ENCODE measurements around the gene TRIOBP. TPM values are rescaled to one million over a fixed set of nuclear protein-coding genes. Genes with fewer than 3 reads are reported as not detected.

The TRIOBP gene
- total and polyA plus RNA-seq, 2 of the 13 experiments (the other 11 are each of a cell fraction or from before 2014, with no cell fraction given), result 6.1 to 15.4 TPM

DNA sequence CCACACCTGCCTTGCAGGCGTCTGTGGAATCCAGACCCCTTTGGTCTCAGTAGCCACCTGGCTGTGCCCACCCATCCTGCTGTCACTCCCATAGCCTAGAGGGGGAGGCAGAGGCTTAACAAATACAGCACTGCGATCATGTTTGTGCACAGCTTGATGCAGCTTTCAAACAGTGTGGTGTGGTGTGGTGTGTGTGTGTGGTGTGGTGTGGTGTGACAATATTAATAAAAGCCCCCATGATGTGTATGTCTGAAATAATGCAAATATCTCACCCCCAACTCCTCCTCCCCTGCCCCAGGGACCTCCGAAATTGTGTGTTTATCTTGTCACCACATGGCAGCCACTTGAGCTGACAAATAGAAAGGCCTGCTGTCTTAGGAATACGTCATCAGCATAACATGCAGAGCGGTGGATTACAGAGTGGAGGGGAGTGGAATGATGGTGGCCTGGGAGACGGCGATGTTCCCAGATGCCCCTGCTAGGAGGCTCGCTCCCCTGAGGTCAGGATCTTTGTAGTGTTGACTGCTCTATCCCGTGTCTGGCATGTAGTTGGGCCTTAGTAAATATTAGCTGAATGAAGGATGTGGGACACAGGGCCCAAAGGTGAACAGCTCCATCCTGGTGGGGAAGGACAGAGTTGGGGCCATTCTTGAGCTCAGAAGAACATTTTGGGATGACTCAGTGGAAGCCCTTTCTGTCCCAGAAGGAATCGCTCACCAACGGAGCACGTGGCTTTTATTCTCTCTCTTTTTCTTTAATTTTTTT, 35.5 kb upstream of the TRIOBP start (continued):
- TF ChIP-seq, protein P1, sequence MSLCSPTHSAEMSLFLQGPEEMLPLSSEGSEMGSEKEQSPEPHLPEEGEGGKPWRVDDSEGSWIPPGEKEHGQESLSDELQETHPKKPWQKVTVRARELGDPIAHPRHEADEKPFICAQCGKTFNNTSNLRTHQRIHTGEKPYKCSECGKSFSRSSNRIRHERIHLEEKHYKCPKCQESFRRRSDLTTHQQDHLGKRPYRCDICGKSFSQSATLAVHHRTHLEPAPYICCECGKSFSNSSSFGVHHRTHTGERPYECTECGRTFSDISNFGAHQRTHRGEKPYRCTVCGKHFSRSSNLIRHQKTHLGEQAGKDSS (CRISPR knock-in tag; IDR thresholded peaks at IDR 0.05; ENCODE audit: borderline replicate concordance, low read depth), result no peak
- TF ChIP-seq NFRKB (IDR thresholded peaks at IDR 0.05), result no peak
- TF ChIP-seq BRD4 (CRISPR knock-in tag; IDR thresholded peaks at IDR 0.05), result no peak
- no peak for TF ChIP-seq NBN (conservative IDR thresholded peaks at IDR 0.05)
- TF ChIP-seq, protein P2, sequence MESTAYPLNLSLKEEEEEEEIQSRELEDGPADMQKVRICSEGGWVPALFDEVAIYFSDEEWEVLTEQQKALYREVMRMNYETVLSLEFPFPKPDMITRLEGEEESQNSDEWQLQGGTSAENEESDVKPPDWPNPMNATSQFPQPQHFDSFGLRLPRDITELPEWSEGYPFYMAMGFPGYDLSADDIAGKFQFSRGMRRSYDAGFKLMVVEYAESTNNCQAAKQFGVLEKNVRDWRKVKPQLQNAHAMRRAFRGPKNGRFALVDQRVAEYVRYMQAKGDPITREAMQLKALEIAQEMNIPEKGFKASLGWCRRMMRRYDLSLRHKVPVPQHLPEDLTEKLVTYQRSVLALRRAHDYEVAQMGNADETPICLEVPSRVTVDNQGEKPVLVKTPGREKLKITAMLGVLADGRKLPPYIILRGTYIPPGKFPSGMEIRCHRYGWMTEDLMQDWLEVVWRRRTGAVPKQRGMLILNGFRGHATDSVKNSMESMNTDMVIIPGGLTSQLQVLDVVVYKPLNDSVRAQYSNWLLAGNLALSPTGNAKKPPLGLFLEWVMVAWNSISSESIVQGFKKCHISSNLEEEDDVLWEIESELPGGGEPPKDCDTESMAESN (CRISPR knock-in tag; conservative IDR thresholded peaks at IDR 0.05), result 0 out of 2 replicates have a peak, but pooled peaks have one; percentile 1
- no peak for TF ChIP-seq NFE2L1 (CRISPR knock-in tag; IDR thresholded peaks at IDR 0.05; ENCODE audit: borderline replicate concordance)
- peak; percentile 23; the same call in 1 of the 2 replicates for TF ChIP-seq ZKSCAN1 (IDR thresholded peaks at IDR 0.05; ENCODE audit: low read length)
- peak; percentile 45; the same call in 1 of the 2 replicates for TF ChIP-seq ZNF143 (CRISPR knock-in tag; IDR thresholded peaks at IDR 0.05)
- peak; percentile 52; the same call in 1 of the 2 replicates for TF ChIP-seq SSRP1 (CRISPR knock-in tag; IDR thresholded peaks at IDR 0.05)
- TF ChIP-seq SPEN (CRISPR knock-in tag; IDR thresholded peaks at IDR 0.05; ENCODE audit: low read depth), result peak; percentile 59; the same call in 1 of the 2 replicates
- TF ChIP-seq, protein P3, sequence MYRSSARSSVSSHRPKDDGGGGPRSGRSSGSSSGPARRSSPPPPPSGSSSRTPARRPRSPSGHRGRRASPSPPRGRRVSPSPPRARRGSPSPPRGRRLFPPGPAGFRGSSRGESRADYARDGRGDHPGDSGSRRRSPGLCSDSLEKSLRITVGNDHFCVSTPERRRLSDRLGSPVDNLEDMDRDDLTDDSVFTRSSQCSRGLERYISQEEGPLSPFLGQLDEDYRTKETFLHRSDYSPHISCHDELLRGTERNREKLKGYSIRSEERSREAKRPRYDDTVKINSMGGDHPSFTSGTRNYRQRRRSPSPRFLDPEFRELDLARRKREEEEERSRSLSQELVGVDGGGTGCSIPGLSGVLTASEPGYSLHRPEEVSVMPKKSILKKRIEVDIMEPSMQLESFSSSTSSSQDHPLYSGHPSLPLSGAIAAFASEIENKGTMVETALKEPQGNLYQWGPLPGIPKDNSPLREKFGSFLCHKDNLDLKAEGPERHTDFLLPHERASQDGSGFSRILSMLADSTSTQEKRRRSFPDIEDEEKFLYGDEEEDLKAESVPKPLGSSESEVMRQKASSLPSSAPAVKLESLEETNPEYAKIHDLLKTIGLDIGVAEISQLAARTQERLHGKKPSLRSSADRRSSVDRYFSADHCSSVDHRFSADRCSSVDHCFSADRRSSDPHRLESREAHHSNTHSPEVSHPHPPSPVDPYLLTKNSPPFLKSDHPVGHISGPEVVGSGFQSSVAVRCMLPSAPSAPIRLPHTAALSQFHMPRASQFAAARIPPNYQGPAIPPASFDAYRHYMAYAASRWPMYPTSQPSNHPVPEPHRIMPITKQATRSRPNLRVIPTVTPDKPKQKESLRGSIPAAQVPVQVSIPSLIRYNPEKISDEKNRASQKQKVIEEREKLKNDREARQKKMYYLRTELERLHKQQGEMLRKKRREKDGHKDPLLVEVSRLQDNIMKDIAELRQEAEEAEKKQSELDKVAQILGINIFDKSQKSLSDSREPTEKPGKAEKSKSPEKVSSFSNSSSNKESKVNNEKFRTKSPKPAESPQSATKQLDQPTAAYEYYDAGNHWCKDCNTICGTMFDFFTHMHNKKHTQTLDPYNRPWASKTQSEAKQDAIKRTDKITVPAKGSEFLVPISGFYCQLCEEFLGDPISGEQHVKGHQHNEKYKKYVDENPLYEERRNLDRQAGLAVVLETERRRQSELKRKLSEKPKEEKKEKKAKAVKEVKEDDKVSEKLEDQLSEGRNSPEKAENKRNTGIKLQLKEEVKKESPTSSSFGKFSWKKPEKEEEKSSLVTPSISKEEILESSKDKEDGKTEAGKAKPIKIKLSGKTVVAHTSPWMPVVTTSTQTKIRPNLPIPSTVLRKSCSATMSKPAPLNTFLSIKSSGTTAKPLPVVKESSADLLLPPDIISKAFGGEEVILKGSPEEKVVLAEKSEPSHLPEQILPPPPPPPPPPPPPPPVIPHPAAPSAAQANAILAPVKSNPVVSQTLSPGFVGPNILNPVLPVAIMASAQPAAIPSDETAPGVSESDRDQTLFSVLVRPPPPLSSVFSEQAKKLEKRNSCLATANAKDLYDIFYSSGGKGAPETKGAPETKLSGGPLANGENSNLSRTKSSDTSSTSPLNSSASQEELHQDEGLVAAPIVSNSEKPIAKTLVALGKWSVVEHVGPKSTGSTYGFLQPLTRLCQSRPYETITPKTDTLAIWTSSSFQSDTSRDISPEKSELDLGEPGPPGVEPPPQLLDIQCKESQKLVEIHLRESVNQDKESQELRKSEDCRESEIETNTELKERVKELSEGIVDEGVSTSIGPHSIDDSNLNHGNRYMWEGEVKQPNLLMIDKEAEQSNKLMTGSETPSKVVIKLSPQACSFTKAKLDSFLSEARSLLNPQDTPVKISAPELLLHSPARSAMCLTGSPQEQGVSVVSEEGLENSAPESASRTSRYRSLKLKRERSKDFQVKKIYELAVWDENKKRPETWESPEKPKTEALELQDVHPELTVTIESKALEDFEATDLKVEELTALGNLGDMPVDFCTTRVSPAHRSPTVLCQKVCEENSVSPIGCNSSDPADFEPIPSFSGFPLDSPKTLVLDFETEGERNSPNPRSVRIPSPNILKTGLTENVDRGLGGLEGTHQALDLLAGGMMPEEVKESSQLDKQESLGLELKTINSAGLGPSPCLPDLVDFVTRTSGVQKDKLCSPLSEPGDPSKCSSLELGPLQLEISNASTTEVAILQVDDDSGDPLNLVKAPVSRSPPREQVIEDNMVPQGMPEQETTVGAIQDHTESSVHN (CRISPR knock-in tag; IDR thresholded peaks at IDR 0.05), result no peak
- TF ChIP-seq FOXP1 (IDR thresholded peaks at IDR 0.05), result no peak
- peak; percentile 57; the same call in 1 of the 2 replicates for TF ChIP-seq FOXP1 (CRISPR knock-in tag; IDR thresholded peaks at IDR 0.05)
- TF ChIP-seq, protein P4, sequence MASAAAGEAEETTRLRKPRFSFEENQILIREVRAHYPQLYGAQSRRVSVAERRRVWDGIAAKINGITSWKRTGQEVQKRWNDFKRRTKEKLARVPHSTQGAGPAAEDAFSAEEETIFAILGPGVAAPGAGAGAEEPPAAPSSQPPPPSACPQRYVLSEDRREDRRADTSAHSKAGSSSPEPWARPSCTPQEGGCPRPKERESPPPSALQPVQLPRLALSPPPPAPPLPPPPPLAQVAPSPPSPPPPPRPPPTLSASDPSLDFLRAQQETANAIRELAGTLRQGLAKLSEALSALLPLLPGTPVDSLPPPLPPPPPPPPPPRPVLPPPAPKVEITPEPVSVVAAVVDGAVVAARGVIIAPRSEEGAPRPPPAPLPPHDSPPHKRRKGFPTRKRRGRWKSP (CRISPR knock-in tag; IDR thresholded peaks at IDR 0.05), result 0 out of 2 replicates have a peak, but pooled peaks have one; percentile 19
- TF ChIP-seq, protein P5, sequence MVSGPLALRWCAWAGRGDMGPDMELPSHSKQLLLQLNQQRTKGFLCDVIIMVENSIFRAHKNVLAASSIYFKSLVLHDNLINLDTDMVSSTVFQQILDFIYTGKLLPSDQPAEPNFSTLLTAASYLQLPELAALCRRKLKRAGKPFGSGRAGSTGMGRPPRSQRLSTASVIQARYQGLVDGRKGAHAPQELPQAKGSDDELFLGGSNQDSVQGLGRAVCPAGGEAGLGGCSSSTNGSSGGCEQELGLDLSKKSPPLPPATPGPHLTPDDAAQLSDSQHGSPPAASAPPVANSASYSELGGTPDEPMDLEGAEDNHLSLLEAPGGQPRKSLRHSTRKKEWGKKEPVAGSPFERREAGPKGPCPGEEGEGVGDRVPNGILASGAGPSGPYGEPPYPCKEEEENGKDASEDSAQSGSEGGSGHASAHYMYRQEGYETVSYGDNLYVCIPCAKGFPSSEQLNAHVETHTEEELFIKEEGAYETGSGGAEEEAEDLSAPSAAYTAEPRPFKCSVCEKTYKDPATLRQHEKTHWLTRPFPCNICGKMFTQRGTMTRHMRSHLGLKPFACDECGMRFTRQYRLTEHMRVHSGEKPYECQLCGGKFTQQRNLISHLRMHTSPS (CRISPR knock-in tag; IDR thresholded peaks at IDR 0.05; ENCODE audit: low read depth), result 0 out of 2 replicates have a peak, but pooled peaks have one; percentile 22
